Activated T-helper 1 cell treated with anti-CD3 and anti-CD28 coated beads, Interleukin-12 subunit alpha, Interleukin-12 subunit beta, Interleukin-2, Interleukin-4 antibody, amounts not matched to agents 30 ng/mL and 10 ng/mL and 1 ng/mL, durations not matched to agents 14 hours and 24 hours and 36 hours (primary cell): ENCODE results near the gene ABHD1. TPM values are rescaled to one million over a fixed set of nuclear protein-coding genes. Genes with fewer than 3 reads are reported as not detected.
A peak's percentile ranks its signal among the peaks of the same experiment; 100 is the strongest.

Experiments
- DNase-seq: peaks from one replicate; pipeline ENCODE4 v3.0.0; 2021; ENCODE audit warnings: low spot score
- H3K27ac Mint-ChIP-seq: one replicate; pipeline ENCODE4 v1.8.0; 2021; ENCODE audit warnings: mild to moderate bottlenecking, mixed read lengths
- H3K27me3 Mint-ChIP-seq: one replicate; pipeline ENCODE4 v1.8.0; 2022; ENCODE audit warnings: mild to moderate bottlenecking, moderate library complexity, mixed read lengths; ENCODE audit not compliant: insufficient read depth
- H3K36me3 Mint-ChIP-seq: one replicate; pipeline ENCODE4 v1.8.0; 2021; ENCODE audit warnings: low read depth, mixed read lengths
- H3K4me1 Mint-ChIP-seq: one replicate; pipeline ENCODE4 v1.8.0; 2021; ENCODE audit warnings: low read depth, mixed read lengths
- H3K4me3 Mint-ChIP-seq: one replicate; pipeline ENCODE4 v1.8.0; 2021; ENCODE audit warnings: mild to moderate bottlenecking, moderate library complexity, mixed read lengths
- H3K9me3 Mint-ChIP-seq: one replicate; pipeline ENCODE4 v1.8.0; 2021; ENCODE audit warnings: mixed read lengths
- intact Hi-C: fragments of 100-400 bp; cut with micrococcal nuclease; formaldehyde crosslinking; loops from one replicate; pipeline ENCODE4 v1.15.1; 2024
- total RNA-seq: library from RNA; stranded (reverse); gene quantifications from 2 replicates; pipeline ENCODE4 v1.2.3, GENCODE V29; 2022

Gene ABHD1
- total RNA-seq, 1 donor from 2014 or later = 0.34 TPM

DNA sequence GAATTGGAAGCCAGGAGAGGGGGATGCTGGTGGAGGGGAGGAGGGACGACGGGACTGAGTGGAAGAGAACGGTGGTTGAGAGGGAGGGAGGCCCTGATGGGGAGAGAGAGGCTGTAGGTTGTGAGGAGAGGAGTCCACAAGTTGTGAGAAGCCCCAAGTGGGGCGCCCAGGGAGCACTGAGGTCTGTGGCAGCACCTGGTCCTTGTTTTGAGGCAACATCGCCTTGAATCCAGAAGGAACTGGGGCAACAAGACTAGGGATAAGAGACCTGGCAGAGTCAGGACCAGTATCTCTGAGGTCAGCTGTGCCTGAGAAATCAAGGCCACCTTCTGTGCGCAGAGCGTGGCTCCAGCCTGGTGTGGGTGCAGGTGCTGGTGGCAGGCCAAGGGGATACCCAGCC is 14.5 kb downstream of the ABHD1 start:
- Mint-ChIP-seq H3K4me1 (peaks cover 6% of the 10 kb centered on the region), H3K36me3 (peaks cover 9% of the 10 kb centered on the region), H3K4me3 (no peak overlapping the region), H3K27ac (peak overlapping the region; percentile 11), H3K9me3 (no peaks in the 10 kb centered on the region), H3K27me3 (peaks cover 13% of the 10 kb centered on the region)
- DNase-seq = no peak
- intact Hi-C loops = no loop called here

DNA sequence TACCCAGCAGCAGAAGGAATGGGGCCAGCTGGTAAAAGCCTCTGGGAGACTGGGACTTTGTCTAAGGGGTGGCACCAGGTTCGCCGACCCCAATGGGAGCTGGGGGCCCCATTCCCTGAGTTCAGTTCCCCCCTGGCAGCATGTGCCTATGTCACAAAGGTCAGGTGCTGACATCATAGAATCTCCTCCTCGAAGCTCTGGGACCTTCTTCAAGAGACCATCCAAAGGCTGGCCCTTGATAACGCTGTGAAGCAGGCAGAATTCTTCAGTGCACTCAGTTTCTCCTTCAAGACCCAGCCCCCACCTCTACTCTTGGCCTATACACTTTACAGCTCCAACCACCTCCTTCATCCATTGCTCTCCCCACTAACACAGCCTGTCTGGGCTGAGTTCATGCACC is 15.7 kb downstream of the ABHD1 start, which contains the start of gene PRR30:
PRR30 (minus strand) TSS at position 101 of the 400 bp plus-strand sequence. CDS start 1,081 bp downstream, outside the sequence.
- intact Hi-C loops = no loop called here
- H3K36me3 Mint-ChIP-seq = peaks cover 2% of the 10 kb centered on the region
- no peak within 1 kb of the TSS for H3K27ac Mint-ChIP-seq
- H3K27me3 Mint-ChIP-seq = peaks cover 24% of the 10 kb centered on the region
- no peaks in the 10 kb centered on the region for H3K4me1 Mint-ChIP-seq
- no peak for DNase-seq
- H3K9me3 Mint-ChIP-seq = no peaks in the 10 kb centered on the region
- no peak within 1 kb of the TSS for H3K4me3 Mint-ChIP-seq

GRCh38 chr2:27143285-27143684 is 19.7 kb downstream of the ABHD1 start:
- Mint-ChIP-seq H3K27me3 (peaks cover 28% of the 10 kb centered on the region), H3K9me3 (no peaks in the 10 kb centered on the region), H3K36me3 (no peaks in the 10 kb centered on the region), H3K27ac (no peak overlapping the region), H3K4me1 (no peaks in the 10 kb centered on the region), H3K4me3 (no peak overlapping the region)
- intact Hi-C loops = no loop called here
- DNase-seq = no peak

DNA sequence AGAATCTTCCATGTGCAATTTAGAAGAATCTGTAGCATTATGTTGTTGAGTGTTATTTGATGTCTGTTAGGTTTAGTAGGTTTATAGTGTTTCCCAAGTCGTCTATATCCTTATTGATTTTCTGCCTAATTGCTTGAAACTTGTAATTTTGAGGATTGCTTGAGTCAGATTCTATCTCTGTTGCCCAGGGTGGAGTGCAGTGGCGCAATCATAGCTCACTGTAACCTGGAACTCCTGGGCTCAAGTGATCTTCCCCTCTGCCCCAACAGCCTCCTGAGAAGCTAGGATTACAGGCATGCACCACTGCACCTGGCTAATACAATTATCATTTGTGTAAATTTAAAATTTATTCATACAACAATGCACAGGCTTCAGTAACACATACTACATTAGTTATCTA is 22.1 kb downstream of the ABHD1 start:
- Mint-ChIP-seq H3K4me3 (no peak overlapping the region), H3K9me3 (no peaks in the 10 kb centered on the region), H3K36me3 (no peaks in the 10 kb centered on the region), H3K27me3 (peaks cover 25% of the 10 kb centered on the region), H3K27ac (no peak overlapping the region), H3K4me1 (no peaks in the 10 kb centered on the region)
- DNase-seq = no peak
- intact Hi-C loops = no loop called here

DNA sequence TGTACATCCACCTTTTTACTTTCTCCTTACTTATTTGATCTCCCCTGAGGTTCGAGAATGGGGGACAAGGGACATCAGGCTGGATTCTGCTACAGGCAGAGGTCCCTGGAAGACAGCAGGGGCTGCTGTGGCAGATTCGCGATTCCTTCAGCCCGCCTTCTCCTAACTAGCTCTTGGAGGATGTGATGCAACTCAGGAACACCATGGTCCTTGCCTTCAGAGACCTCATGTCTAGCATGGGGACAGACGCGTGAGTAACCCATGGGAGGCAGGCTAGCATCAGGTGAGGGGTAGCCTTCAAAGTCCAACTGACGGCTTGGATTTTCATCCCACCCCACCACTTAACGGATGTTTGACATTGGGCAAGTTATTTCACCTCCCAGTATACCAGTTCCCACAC is 24.3 kb downstream of the ABHD1 start:
- Mint-ChIP-seq H3K4me3 (no peak overlapping the region), H3K27me3 (peaks cover 22% of the 10 kb centered on the region), H3K9me3 (no peaks in the 10 kb centered on the region), H3K27ac (no peak overlapping the region), H3K4me1 (no peaks in the 10 kb centered on the region), H3K36me3 (no peaks in the 10 kb centered on the region)
- DNase-seq = no peak
- intact Hi-C loops = no loop called here

DNA sequence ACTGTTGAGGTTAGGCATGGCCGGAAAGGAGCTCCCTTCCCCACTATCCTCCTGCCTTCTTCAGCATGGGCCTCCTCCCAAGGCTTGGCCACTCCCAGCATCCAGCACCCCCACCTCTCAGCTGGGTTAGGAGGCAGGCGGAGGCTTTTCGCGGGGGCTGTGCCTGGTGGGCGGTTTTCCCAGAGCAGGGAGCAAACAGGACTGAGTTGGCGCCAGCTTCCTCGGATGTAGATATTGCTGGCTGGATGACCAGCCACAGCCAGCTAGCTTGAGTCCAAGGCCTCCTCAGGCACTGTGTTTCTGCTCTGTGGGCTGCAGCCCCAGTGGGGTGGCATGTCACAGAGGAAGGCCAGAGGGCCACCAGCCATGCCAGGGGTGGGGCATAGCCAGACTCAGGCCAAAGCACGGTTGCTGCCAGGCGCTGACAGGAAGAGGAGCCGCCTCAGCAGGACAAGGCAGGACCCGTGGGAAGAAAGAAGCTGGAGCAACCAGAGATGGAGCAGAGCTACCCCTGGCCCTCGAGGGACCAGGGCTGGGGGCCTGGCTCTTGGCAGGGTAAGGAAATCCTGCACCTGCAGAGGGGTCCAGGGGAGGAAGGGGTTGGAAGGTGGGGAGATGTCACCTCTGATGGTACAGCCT is 25.3 kb downstream of the ABHD1 start, which contains the start of gene TCF23:
TCF23 (plus strand) TSS at position 204 of the 639 bp plus-strand sequence; CDS start at position 334, 130 bp downstream.
- intact Hi-C loops = no loop called here
- Mint-ChIP-seq H3K27me3 (peaks cover 12% of the 10 kb centered on the region), H3K27ac (no peak within 1 kb of the TSS)

DNA sequence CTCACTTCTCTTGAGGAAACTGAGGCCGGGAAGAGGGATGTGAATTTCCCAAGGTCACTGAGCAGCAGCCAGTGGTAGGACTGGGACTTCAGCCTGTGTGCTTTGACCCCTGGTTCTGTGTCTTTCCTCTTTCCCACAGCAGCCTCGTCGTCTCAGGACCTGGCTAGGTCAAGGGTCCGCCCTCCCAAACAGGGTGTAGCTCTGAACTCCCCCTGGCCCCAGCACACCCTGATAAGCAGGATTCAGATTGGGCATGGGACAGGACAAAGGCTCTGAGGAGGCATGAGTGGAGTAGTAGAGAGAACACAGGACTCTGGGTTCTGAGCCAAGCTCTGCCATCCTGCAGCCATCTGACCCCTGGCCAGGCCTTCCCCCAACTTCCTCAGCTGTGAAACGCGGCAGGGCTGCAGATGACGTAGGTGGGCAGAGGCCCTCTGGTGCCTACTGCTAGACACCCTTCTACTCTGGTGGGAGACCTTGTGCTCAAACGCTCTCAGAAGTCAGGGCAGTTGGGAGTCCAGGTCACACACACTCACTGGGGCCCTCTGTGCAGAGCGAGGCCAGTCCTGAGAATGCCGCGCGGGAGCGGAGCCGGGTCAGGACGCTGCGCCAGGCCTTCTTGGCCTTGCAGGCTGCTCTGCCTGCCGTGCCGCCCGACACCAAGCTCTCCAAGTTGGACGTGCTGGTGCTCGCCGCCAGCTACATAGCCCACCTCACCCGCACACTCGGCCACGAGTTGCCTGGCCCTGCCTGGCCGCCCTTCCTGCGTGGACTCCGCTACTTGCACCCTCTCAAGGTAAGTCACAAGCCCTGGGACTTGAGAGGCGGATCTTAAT is 26.2 kb downstream of the ABHD1 start:
- peaks cover 7% of the 10 kb centered on the region for H3K27me3 Mint-ChIP-seq
- H3K9me3 Mint-ChIP-seq = no peaks in the 10 kb centered on the region
- no peaks in the 10 kb centered on the region for H3K4me1 Mint-ChIP-seq
- intact Hi-C loops = no loop called here
- no peaks in the 10 kb centered on the region for H3K36me3 Mint-ChIP-seq
- H3K27ac Mint-ChIP-seq = no peak overlapping the region
- DNase-seq = no peak
- H3K4me3 Mint-ChIP-seq = no peak overlapping the region

More for the DNA sequence above, 25.3 kb downstream of the ABHD1 start, which contains the start of gene TCF23:
- no peak for DNase-seq
- Mint-ChIP-seq H3K4me1 (no peaks in the 10 kb centered on the region), H3K36me3 (no peaks in the 10 kb centered on the region), H3K4me3 (no peak within 1 kb of the TSS), H3K9me3 (no peaks in the 10 kb centered on the region)

DNA sequence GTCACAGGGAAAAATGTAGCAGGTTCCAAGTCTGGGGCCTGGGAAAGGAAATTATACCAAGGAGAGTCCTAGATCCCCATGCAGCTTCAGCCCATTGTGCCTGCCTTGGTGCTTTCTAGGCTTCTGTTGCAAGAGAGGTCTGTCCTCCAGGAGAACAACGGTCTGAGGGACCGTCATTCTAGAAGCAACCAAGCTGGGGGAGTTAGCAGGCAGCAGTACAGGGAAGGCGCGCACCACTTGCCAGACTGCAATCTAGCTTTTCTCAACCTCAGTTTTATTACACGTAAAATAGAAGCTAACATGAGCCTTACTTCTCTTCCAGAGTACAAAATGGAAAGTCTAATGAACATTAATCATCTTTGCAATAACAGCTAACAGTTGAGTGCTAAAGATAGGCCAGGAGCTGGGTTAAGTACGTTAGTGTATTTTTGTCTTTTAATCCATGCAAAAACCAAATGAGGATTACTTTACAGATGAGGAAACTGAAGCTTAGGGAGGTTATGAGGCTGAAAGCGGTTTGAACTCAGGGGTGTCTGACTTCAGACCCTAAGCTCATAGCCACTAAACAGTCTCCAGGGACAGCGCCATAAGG is 27.1 kb downstream of the ABHD1 start:
- H3K36me3 Mint-ChIP-seq = no peaks in the 10 kb centered on the region
- H3K9me3 Mint-ChIP-seq = no peaks in the 10 kb centered on the region
- H3K4me1 Mint-ChIP-seq = no peaks in the 10 kb centered on the region
- intact Hi-C loops = no loop called here
- H3K27me3 Mint-ChIP-seq = peaks cover 5% of the 10 kb centered on the region
- no peak for DNase-seq
- no peak overlapping the region for H3K27ac Mint-ChIP-seq
- H3K4me3 Mint-ChIP-seq = no peak overlapping the region

- no peaks in the 10 kb centered on the region for H3K9me3 Mint-ChIP-seq
- H3K27me3 Mint-ChIP-seq = peaks cover 5% of the 10 kb centered on the region
- H3K27ac Mint-ChIP-seq = no peak overlapping the region
- DNase-seq = no peak
- no peaks in the 10 kb centered on the region for H3K4me1 Mint-ChIP-seq
- H3K4me3 Mint-ChIP-seq = no peak overlapping the region
- intact Hi-C loops = no loop called here
- no peaks in the 10 kb centered on the region for H3K36me3 Mint-ChIP-seq
These were observed 28.6 kb downstream of the ABHD1 start for GRCh38 chr2:27152102-27152795.

DNA sequence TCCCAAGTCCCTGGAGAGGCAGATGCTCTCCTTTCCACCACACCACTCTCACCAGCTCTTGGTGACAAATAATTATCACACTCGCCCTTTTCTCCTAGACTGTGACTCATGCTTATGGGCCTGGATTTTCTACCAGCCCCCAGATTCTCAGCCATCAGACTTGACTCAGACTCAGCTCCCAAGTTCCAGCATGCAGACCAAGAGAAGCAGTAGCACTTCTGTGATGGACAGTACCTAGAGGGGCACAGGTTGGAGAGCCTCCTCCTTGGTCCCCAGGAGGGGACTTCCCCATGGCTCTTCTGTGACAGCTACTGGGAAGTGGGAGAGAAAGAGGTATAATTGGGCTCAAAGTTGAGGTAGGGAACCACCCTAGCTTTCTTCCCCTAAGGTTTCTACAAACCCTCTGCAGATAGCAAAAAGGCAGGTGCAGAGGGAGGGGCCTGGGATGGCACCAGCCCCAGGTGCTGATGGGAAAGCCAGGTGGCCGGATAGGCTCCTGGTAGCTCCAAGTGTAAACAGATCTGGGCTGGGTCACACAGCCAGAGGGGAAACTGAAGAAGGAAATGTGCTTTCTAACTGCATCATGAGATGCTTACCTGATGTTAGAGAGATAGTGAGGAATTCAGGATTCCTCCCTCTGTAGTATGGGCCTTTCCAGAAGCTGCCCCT is 29.3 kb downstream of the ABHD1 start:
- intact Hi-C loops = no loop called here
- DNase-seq = no peak
- Mint-ChIP-seq H3K4me1 (no peaks in the 10 kb centered on the region), H3K4me3 (no peak overlapping the region), H3K27ac (no peak overlapping the region), H3K27me3 (peaks cover 7% of the 10 kb centered on the region), H3K9me3 (no peaks in the 10 kb centered on the region), H3K36me3 (no peaks in the 10 kb centered on the region)

- no peak overlapping the region for H3K27ac Mint-ChIP-seq
- DNase-seq = no peak
- intact Hi-C loops = no loop called here
- H3K4me1 Mint-ChIP-seq = no peaks in the 10 kb centered on the region
- no peaks in the 10 kb centered on the region for H3K9me3 Mint-ChIP-seq
- no peaks in the 10 kb centered on the region for H3K36me3 Mint-ChIP-seq
- H3K27me3 Mint-ChIP-seq = peaks cover 9% of the 10 kb centered on the region
- H3K4me3 Mint-ChIP-seq = no peak overlapping the region
These were observed 30.9 kb downstream of the ABHD1 start for GRCh38 chr2:27154488-27154887.

DNA sequence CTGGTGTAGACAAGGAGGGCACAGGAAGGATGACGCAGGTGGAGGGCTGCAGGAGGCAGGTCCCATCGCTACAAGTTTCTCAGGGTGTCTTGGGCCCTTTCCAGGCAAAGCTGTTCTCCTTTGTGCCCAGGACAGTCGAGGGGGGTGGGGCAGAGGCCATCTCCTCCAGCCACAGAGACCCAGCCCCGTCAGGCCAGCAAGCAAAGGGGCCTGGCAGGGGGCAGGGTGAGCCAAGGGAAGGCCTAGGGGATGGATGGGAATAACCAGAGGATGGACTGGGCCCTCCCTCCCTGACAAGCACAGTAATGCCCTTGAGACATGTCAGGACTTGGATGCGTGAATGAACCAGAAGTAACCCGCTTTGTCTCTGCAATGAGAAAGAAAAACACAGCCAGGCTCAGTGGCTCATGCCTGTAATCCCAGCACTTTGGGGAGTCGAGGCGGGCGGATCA is 31.5 kb downstream of the ABHD1 start:
- intact Hi-C loops = no loop called here
- H3K9me3 Mint-ChIP-seq = no peaks in the 10 kb centered on the region
- DNase-seq = no peak
- no peak overlapping the region for H3K4me3 Mint-ChIP-seq
- no peaks in the 10 kb centered on the region for H3K36me3 Mint-ChIP-seq
- peaks cover 9% of the 10 kb centered on the region for H3K27me3 Mint-ChIP-seq
- H3K27ac Mint-ChIP-seq = no peak overlapping the region
- no peaks in the 10 kb centered on the region for H3K4me1 Mint-ChIP-seq
